Endothelial cell of umbilical vein (primary cell): ENCODE data around the gene PRDX1. TPM values are rescaled to one million over a fixed set of nuclear protein-coding genes. Genes with fewer than 3 reads are reported as not detected.
A peak's percentile ranks its signal among the peaks of the same experiment; 100 is the strongest.

Source experiments
- BruUV-seq: library from RNA; stranded (reverse); fragments of 400-500 nt; replicated peaks from 2 replicates; lab custom pipeline; 2021; lab: Mats Ljungman, UMichigan
- CTCF ChIA-PET: fragments of 300-600, 350-600 bp; sonication (Branson Sonifier 250); formaldehyde crosslinking; loops from one replicate; lab custom pipeline; 2021; ENCODE audit warnings: antibody characterized with exemption, inconsistent platforms; lab: Charles Lee
- POLR2A ChIA-PET: fragments of 300-600, 350-600 bp; sonication (Branson Sonifier 250); formaldehyde crosslinking; loops from one replicate; lab custom pipeline; 2021; ENCODE audit warnings: antibody characterized with exemption, inconsistent platforms; lab: Charles Lee
- DNase-seq: peaks from one replicate; pipeline ENCODE4 v3.0.0-alpha.2; 2011; ENCODE audit warnings: low read depth, low spot score
- FAIRE-seq: peaks from 2 replicates; lab custom pipeline; 2011; peaks lifted over from hg19 to GRCh38; lab: Jason Lieb, UNC
- H2AFZ ChIP-seq: 2 replicates; pipeline ENCODE4 v1.6.0; 2012; ENCODE audit warnings: low read depth, low read length, control low read depth, inconsistent platforms
- H3K27ac ChIP-seq: 2 replicates; pipeline ENCODE4 v1.5.1; 2011; ENCODE audit warnings: low read depth, mild to moderate bottlenecking, control low read depth, low read length, moderate library complexity; ENCODE audit not compliant: insufficient read depth
- H3K27me3 ChIP-seq, 2 experiments: 2 replicates each; pipeline versions ENCODE4 v1.6.0 to v1.6.1; 2011; ENCODE audit warnings: low read length in 2 of 2, mixed read lengths in 1 of 2; ENCODE audit not compliant: control insufficient read depth in 2 of 2, insufficient read depth in 2 of 2
- H3K36me3 ChIP-seq, 2 experiments: 2 replicates in 1 of 2; 3 replicates in 1 of 2; pipeline ENCODE4 v1.5.1; 2011; ENCODE audit warnings: low read length in 2 of 2, mild to moderate bottlenecking in 1 of 2, moderate library complexity in 1 of 2; ENCODE audit not compliant: control insufficient read depth in 2 of 2, insufficient read depth in 2 of 2; ENCODE audit errors: extremely low read depth in 1 of 2
- H3K4me1 ChIP-seq: 3 replicates; pipeline ENCODE4 v1.5.1; 2011; ENCODE audit warnings: mild to moderate bottlenecking, low read length; ENCODE audit not compliant: control insufficient read depth, insufficient read depth; ENCODE audit errors: extremely low read depth
- H3K4me2 ChIP-seq: 2 replicates; pipeline ENCODE4 v1.6.1; 2011; ENCODE audit warnings: low read length, control low read depth, mixed read lengths; ENCODE audit not compliant: insufficient read depth
- H3K4me3 ChIP-seq, 3 experiments: fragments of 200-600 bp in 1 of 3; sonication (generic), shearing (Covaris generic) in 1 of 3; replicated peaks in 1 of 3; 2 replicates each; pipeline ENCODE4 v1.5.1; 2011 to 2016; ENCODE audit warnings: control low read depth in 3 of 3, low read length in 3 of 3, mild to moderate bottlenecking in 2 of 3, inconsistent platforms in 1 of 3, low read depth in 1 of 3, moderate library complexity in 1 of 3; ENCODE audit not compliant: insufficient read depth in 1 of 3
- H3K79me2 ChIP-seq: 2 replicates; pipeline ENCODE4 v1.6.0; 2012; ENCODE audit warnings: low read length, inconsistent platforms; ENCODE audit not compliant: control insufficient read depth, insufficient read depth
- H3K9ac ChIP-seq: replicated peaks from 2 replicates; pipeline ENCODE3; 2011; ENCODE audit warnings: low read length, control low read depth; ENCODE audit not compliant: insufficient read depth; ENCODE audit errors: extremely low read depth
- H3K9me1 ChIP-seq: replicated peaks from 3 replicates; pipeline ENCODE4 v1.6.0; 2011; ENCODE audit warnings: mild to moderate bottlenecking, low read length; ENCODE audit not compliant: control insufficient read depth, insufficient read depth; ENCODE audit errors: extremely low read depth
- H3K9me3 ChIP-seq: replicated peaks from 2 replicates; pipeline ENCODE4 v1.5.1; 2012; ENCODE audit warnings: low read length, inconsistent platforms; ENCODE audit not compliant: control insufficient read depth, insufficient read depth
- H4K20me1 ChIP-seq: replicated peaks from 2 replicates; pipeline ENCODE3; 2011; ENCODE audit warnings: mild to moderate bottlenecking, low read length; ENCODE audit not compliant: control insufficient read depth, insufficient read depth; ENCODE audit errors: extremely low read depth
- CTCF ChIP-seq, 2 donors: IDR thresholded peaks; 1 replicate in 1 of 2; 2 replicates in 1 of 2; pipeline ENCODE4 v1.5.1; 2011; ENCODE audit warnings: low read length in 2 of 2, mild to moderate bottlenecking in 2 of 2, moderate library complexity in 2 of 2, control low read depth in 1 of 2, inconsistent platforms in 1 of 2, low read depth in 1 of 2; ENCODE audit not compliant: insufficient read depth in 1 of 2; ENCODE audit errors: extremely low read depth in 1 of 2
- FOS ChIP-seq: IDR thresholded peaks from 2 replicates; pipeline ENCODE4 v1.6.1; 2011; ENCODE audit warnings: mild to moderate bottlenecking, low read length, moderate library complexity, borderline replicate concordance; ENCODE audit not compliant: insufficient read depth
- GATA2 ChIP-seq: IDR thresholded peaks from 2 replicates; pipeline ENCODE4 v1.7.0; 2011; ENCODE audit warnings: low read depth, mild to moderate bottlenecking, moderate library complexity, mixed read lengths, low read length; ENCODE audit not compliant: insufficient read length, insufficient read depth
- JUN ChIP-seq: IDR thresholded peaks from 2 replicates; pipeline ENCODE4 v1.6.1; 2011; ENCODE audit warnings: borderline replicate concordance, low read depth; ENCODE audit not compliant: insufficient read length, insufficient read depth
- MAX ChIP-seq: IDR thresholded peaks from 2 replicates; pipeline ENCODE4 v1.6.1; 2011; ENCODE audit not compliant: insufficient read depth, insufficient read length
- MYC ChIP-seq: IDR thresholded peaks from one replicate; pipeline ENCODE4 v1.6.1; 2011; ENCODE audit warnings: mild to moderate bottlenecking, low read depth, low read length
- POLR2A ChIP-seq: IDR thresholded peaks from 2 replicates; pipeline ENCODE4 v1.6.1; 2012; ENCODE audit warnings: low read depth, mild to moderate bottlenecking, control low read depth, low read length
- POLR2AphosphoS5 ChIP-seq: IDR thresholded peaks from 2 replicates; pipeline ENCODE4 v1.6.1; 2012; ENCODE audit warnings: low read depth, mild to moderate bottlenecking, control low read depth, low read length, moderate library complexity; ENCODE audit not compliant: insufficient read depth
- dilution Hi-C: fragments of 300-500 bp; cut with MboI; formaldehyde crosslinking; loops from one replicate; pipeline ENCODE4 v1.15.0; 2019; ENCODE audit warnings: low sequenced_read_pairs; ENCODE audit not compliant: extremely low pct_ligation_motif_present
- intact Hi-C: fragments of 100-400 bp; cut with micrococcal nuclease; formaldehyde crosslinking; loops from one replicate; pipeline ENCODE4 v1.10.0; 2022
- polyA plus RNA-seq, 4 experiments: library from polyadenylated mRNA; depleted of rRNA in 3 of 4; stranded (reverse) in 3 of 4; unstranded in 1 of 4; fragments of >200 nt; gene quantifications; 2 replicates each; pipeline versions ENCODE4 v1.2.1 to v1.2.3, GENCODE V29; 2011 to 2012; ENCODE audit warnings: missing spikeins in 1 of 4
- total RNA-seq: library from RNA; stranded (reverse); gene quantifications from 2 replicates; pipeline ENCODE4 v1.2.3, GENCODE V29; 2021

PRDX1 gene
- total and polyA plus RNA-seq, 2 donors (not counting 3 experiments of a cell fraction or from before 2014, with no cell fraction given): 622 to 685 TPM

GRCh38 chr1:45552331-45552730 is 30.6 kb upstream of the PRDX1 start:
- H3K4me2 ChIP-seq: peak overlapping the region; percentile 95
- TF ChIP-seq MAX (no peak), POLR2A (no peak)
- peaks cover 13% of the 10 kb centered on the region for H3K4me1 ChIP-seq
- H2AFZ ChIP-seq: no peak overlapping the region
- POLR2A ChIA-PET: interaction anchor here (4.9 kb wide), 1 partner anchor 31 kb away, joined by 52 read pairs; the partner anchor contains the start of gene PRDX1
- H3K9ac ChIP-seq: no peak overlapping the region
- H3K79me2 ChIP-seq: peaks cover 27% of the 10 kb centered on the region
- H3K9me3 ChIP-seq: no peaks in the 10 kb centered on the region
- no peaks in the 10 kb centered on the region for H3K9me1 ChIP-seq
- no peak overlapping the region for H3K27ac ChIP-seq
- intact Hi-C loops: no loop called here
- FAIRE-seq (no peak), DNase-seq (no peak)
- CTCF ChIA-PET: no interaction called here
- no TSS peak for BruUV-seq
- no peaks in the 10 kb centered on the region for H3K27me3 ChIP-seq
- dilution Hi-C loops: no loop called here
- H3K4me3 ChIP-seq: no peak overlapping the region
- H3K36me3 ChIP-seq: peaks cover 0 to 4% of the 10 kb centered on the region in 2 experiments
- H4K20me1 ChIP-seq: no peaks in the 10 kb centered on the region

- Histone ChIP-seq H3K4me2 (peak overlapping the region; percentile 95), H3K79me2 (peaks cover 27% of the 10 kb centered on the region), H3K9ac (peak overlapping the region; percentile 66), H3K9me1 (no peaks in the 10 kb centered on the region), H3K4me3 (peak overlapping the region; percentile 57 to 93 (median 80)), H3K4me1 (peaks cover 13% of the 10 kb centered on the region), H3K36me3 (peaks cover 0 to 4% of the 10 kb centered on the region in 2 experiments), H4K20me1 (no peaks in the 10 kb centered on the region), H3K27ac (no peak overlapping the region), H3K27me3 (no peaks in the 10 kb centered on the region), H2AFZ (no peak overlapping the region), H3K9me3 (no peaks in the 10 kb centered on the region)
- TF ChIP-seq MYC (no peak), CTCF (IDR thresholded peaks at IDR 0.05; ENCODE audit: extremely low read depth in 1 of 2, insufficient read depth in 1 of 2, low read depth in 1 of 2, low read length in 2 of 2) (no peak), FOS (no peak), MAX (no peak), JUN (no peak), GATA2 (no peak), POLR2AphosphoS5 (no peak), POLR2A (no peak)
- BruUV-seq: no TSS peak
- no peak for FAIRE-seq
- CTCF ChIA-PET: interaction anchor here (1.2 to 2.1 kb wide), 7 partner anchors 9 to 41 kb away, joined by 3 to 18 read pairs (median 5); partner anchors contain the start of gene PRDX1
- DNase-seq: no peak
- POLR2A ChIA-PET: interaction anchor here (1.0 to 4.9 kb wide), 3 partner anchors 30 to 33 kb away, joined by 3 to 52 read pairs (median 5); partner anchors contain the start of gene PRDX1
- intact Hi-C loops (loop anchor here (1.0 kb wide), 2 partner anchors 32 to 51 kb away; partner anchors contain the start of genes CCDC163 and MMACHC), dilution Hi-C loops (no loop called here)
Observed at GRCh38 chr1:45551684-45552083, 30.0 kb upstream of the PRDX1 start.
